ENCODE results near the gene KIF26A.

Gene KIF26A

DNA sequence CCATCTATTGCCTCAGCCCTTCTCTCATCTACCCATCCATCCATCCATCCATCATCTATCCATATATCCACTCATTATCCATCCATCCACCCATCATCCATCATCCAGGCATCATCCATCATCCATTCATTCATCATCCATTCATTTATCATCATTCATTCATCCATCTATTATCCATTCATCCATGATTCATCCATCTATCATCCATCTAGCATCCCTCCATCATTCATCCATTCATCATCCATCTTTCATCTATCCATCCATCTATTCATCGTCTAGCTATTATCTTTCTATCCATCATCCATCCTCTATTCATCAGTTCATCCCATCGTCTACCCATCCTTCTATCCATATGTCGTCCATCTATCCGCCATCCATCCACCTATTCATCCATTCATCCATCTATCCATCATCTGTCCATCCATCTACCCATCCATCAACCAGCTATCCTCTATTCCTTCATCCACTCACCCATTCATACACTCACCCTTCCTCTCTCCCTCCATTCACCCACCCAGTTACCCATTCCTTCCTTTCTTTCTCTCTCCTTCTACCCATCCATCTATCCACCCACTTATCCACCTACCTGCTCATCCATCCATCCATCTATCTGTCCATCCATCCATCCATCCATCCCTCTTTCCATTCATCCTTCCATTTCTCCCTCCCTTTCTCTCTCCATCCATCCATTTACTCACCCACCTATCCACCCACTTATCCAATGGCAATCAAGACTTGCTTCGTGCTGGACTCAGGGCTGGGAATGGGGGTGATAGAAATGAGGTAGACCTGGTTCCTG lies 59.3 kb downstream of the KIF26A start (continued):
- TF ChIP-seq ZFHX2 (tag by site-specific recombination; conservative IDR thresholded peaks at IDR 0.05): peak; percentile 77
- TF ChIP-seq ZNF292 (tag by site-specific recombination; IDR thresholded peaks at IDR 0.05; ENCODE audit: borderline replicate concordance, low read depth): no peak

- H3K4me3 ChIP-seq (ENCODE audit: low read depth, low read length): no peak overlapping the region
- no peak overlapping the region for H3K27ac ChIP-seq (ENCODE audit: extremely low read depth, low read depth, low read length)
- no peak for TF ChIP-seq ZNF624 (tag by site-specific recombination; IDR thresholded peaks at IDR 0.05)
- TF ChIP-seq ZFHX2 (tag by site-specific recombination; conservative IDR thresholded peaks at IDR 0.05): peak; percentile 41; the same call in 1 of the 2 replicates
- H3K36me3 ChIP-seq (ENCODE audit: control insufficient read depth in 2 of 2, insufficient read depth in 1 of 2, low read length in 2 of 2): no peaks in the 10 kb centered on the region
- no peaks in the 10 kb centered on the region; the same call in 1 of the 2 replicates for H3K4me1 ChIP-seq (ENCODE audit: control insufficient read depth, insufficient read depth, low read length)
- no peaks in the 10 kb centered on the region for H3K9me3 ChIP-seq (ENCODE audit: control insufficient read depth, insufficient read depth, low read depth, low read length)
- CTCF ChIA-PET: no interaction called here
- POLR2A ChIA-PET: no interaction called here
These were observed 61.0 kb downstream of the KIF26A start for GRCh38 chr14:104199266-104199895.

DNA sequence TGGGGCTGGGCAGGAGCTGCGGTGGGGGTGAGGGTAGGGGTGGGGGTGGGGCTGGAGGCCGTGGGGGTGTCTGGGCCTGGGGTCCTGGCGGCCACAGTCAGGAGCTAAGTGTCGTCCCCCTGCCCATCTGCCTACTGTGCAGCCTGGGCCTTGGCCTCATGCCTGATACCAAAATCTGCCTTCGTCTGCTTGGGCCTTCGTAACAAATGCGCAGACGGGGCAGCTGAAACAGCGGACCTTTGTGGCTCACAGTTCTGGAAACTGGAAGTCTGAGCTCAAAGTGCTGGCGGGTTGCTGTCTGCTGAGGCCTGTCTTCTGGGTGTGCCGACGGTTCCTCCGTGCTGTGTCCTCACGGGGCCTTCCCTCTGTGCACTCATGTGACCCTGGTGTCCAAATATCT lies 61.7 kb downstream of the KIF26A start:
- CTCF ChIA-PET: no interaction called here
- no peaks in the 10 kb centered on the region; the same call in 1 of the 2 replicates for H3K4me1 ChIP-seq (ENCODE audit: control insufficient read depth, insufficient read depth, low read length)
- TF ChIP-seq, protein P1, sequence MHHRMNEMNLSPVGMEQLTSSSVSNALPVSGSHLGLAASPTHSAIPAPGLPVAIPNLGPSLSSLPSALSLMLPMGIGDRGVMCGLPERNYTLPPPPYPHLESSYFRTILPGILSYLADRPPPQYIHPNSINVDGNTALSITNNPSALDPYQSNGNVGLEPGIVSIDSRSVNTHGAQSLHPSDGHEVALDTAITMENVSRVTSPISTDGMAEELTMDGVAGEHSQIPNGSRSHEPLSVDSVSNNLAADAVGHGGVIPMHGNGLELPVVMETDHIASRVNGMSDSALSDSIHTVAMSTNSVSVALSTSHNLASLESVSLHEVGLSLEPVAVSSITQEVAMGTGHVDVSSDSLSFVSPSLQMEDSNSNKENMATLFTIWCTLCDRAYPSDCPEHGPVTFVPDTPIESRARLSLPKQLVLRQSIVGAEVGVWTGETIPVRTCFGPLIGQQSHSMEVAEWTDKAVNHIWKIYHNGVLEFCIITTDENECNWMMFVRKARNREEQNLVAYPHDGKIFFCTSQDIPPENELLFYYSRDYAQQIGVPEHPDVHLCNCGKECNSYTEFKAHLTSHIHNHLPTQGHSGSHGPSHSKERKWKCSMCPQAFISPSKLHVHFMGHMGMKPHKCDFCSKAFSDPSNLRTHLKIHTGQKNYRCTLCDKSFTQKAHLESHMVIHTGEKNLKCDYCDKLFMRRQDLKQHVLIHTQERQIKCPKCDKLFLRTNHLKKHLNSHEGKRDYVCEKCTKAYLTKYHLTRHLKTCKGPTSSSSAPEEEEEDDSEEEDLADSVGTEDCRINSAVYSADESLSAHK (tag by site-specific recombination; IDR thresholded peaks at IDR 0.05): no peak
- no peak for TF ChIP-seq ZNF514 (tag by site-specific recombination; IDR thresholded peaks at IDR 0.05)
- TF ChIP-seq, protein P2, sequence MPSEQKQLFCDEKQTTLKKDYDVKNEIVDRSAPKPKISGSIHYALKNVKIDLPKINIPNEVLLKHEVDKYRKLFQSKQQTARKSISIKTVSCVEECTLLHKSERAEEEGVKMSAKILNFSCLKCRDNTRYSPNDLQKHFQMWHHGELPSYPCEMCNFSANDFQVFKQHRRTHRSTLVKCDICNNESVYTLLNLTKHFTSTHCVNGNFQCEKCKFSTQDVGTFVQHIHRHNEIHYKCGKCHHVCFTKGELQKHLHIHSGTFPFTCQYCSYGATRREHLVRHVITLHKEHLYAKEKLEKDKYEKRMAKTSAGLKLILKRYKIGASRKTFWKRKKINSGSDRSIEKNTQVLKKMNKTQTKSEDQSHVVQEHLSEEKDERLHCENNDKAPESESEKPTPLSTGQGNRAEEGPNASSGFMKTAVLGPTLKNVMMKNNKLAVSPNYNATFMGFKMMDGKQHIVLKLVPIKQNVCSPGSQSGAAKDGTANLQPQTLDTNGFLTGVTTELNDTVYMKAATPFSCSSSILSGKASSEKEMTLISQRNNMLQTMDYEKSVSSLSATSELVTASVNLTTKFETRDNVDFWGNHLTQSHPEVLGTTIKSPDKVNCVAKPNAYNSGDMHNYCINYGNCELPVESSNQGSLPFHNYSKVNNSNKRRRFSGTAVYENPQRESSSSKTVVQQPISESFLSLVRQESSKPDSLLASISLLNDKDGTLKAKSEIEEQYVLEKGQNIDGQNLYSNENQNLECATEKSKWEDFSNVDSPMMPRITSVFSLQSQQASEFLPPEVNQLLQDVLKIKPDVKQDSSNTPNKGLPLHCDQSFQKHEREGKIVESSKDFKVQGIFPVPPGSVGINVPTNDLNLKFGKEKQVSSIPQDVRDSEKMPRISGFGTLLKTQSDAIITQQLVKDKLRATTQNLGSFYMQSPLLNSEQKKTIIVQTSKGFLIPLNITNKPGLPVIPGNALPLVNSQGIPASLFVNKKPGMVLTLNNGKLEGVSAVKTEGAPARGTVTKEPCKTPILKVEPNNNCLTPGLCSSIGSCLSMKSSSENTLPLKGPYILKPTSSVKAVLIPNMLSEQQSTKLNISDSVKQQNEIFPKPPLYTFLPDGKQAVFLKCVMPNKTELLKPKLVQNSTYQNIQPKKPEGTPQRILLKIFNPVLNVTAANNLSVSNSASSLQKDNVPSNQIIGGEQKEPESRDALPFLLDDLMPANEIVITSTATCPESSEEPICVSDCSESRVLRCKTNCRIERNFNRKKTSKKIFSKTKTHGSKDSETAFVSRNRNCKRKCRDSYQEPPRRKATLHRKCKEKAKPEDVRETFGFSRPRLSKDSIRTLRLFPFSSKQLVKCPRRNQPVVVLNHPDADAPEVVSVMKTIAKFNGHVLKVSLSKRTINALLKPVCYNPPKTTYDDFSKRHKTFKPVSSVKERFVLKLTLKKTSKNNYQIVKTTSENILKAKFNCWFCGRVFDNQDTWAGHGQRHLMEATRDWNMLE (tag by site-specific recombination; conservative IDR thresholded peaks at IDR 0.05; ENCODE audit: low read depth): no peak
- TF ChIP-seq SP2 (tag by site-specific recombination; IDR thresholded peaks at IDR 0.05): no peak
- no peak for TF ChIP-seq ZNF670 (tag by site-specific recombination; IDR thresholded peaks at IDR 0.05; ENCODE audit: low read depth)
- TF ChIP-seq ZNF747 (tag by site-specific recombination; IDR thresholded peaks at IDR 0.05): no peak

DNA sequence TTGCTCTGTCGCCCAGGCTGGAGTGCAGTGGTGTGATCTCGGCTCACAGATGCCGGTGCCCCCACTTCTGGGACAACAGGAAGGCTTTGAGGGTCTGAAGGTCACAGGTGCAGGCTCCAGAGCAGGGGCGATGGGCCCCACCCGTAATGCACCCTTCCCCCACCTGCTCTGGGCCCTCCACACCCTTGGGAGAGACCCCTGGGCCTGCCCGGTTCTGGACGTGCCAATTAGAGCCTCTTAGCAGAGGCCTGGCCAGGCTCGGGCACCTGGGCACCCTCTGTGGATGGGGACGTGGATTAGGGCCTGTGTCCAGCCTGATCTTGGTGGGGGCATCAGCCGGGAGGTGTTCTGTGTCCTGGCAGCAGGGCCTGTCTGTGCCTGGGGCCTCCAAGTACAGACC lies 62.2 kb downstream of the KIF26A start:
- no peak overlapping the region for H3K27ac ChIP-seq (ENCODE audit: extremely low read depth, low read depth, low read length)
- no peak overlapping the region for H3K4me3 ChIP-seq (ENCODE audit: low read depth, low read length)
- TF ChIP-seq KLF9 (tag by site-specific recombination; IDR thresholded peaks at IDR 0.05; ENCODE audit: low read depth): no peak
- no peak for TF ChIP-seq SCRT2 (tag by site-specific recombination; IDR thresholded peaks at IDR 0.05)
- no peak for TF ChIP-seq ZNF513 (tag by site-specific recombination; IDR thresholded peaks at IDR 0.05)
- CTCF ChIA-PET: no interaction called here
- no peaks in the 10 kb centered on the region for H3K36me3 ChIP-seq (ENCODE audit: control insufficient read depth in 2 of 2, insufficient read depth in 1 of 2, low read length in 2 of 2)
- H3K9me3 ChIP-seq (ENCODE audit: control insufficient read depth, insufficient read depth, low read depth, low read length): no peaks in the 10 kb centered on the region
- no peaks in the 10 kb centered on the region; the same call in 1 of the 2 replicates for H3K4me1 ChIP-seq (ENCODE audit: control insufficient read depth, insufficient read depth, low read length)
- POLR2A ChIA-PET: no interaction called here

More for the DNA sequence above, 61.7 kb downstream of the KIF26A start:
- Histone ChIP-seq H3K4me3 (ENCODE audit: low read depth, low read length) (no peak overlapping the region), H3K27ac (ENCODE audit: extremely low read depth, low read depth, low read length) (no peak overlapping the region), H3K9me3 (ENCODE audit: control insufficient read depth, insufficient read depth, low read depth, low read length) (no peaks in the 10 kb centered on the region), H3K36me3 (ENCODE audit: control insufficient read depth in 2 of 2, insufficient read depth in 1 of 2, low read length in 2 of 2) (no peaks in the 10 kb centered on the region)
- POLR2A ChIA-PET: no interaction called here

Measured in HEK293 (cell line).